WTC11 (cell line): ENCODE data around the gene ITGA2B. TPM values are rescaled to one million over a fixed set of nuclear protein-coding genes. Genes with fewer than 3 reads are reported as not detected.
A peak's percentile ranks its signal among the peaks of the same experiment; 100 is the strongest.

Source experiments
- ATAC-seq: fragments of 200-7000 bp; cut with Tn5 transposase; 2 replicates; pipeline ENCODE4 v1.10.0; 2021; ENCODE audit warnings: mild to moderate bottlenecking, moderate library complexity
- CTCF ChIA-PET: fragments of 300-600 bp; sonication (Branson Sonifier 250); formaldehyde crosslinking; loops from one replicate; lab custom pipeline; 2021; ENCODE audit warnings: antibody characterized with exemption; lab: Charles Lee
- POLR2A ChIA-PET: fragments of 350-600 bp; sonication (Branson Sonifier 250); formaldehyde crosslinking; loops from one replicate; lab custom pipeline; 2021; ENCODE audit warnings: antibody characterized with exemption; lab: Charles Lee
- DNase-seq: peaks from one replicate; pipeline ENCODE4 v3.0.0; 2021; ENCODE audit warnings: low spot score
- H3K27ac Mint-ChIP-seq: 2 replicates; pipeline ENCODE4 v1.8.0; 2021; ENCODE audit warnings: mixed read lengths
- H3K27me3 Mint-ChIP-seq: 2 replicates; pipeline ENCODE4 v1.8.0; 2021; ENCODE audit warnings: low read depth, mild to moderate bottlenecking, moderate library complexity, mixed read lengths
- H3K36me3 Mint-ChIP-seq: 2 replicates; pipeline ENCODE4 v1.8.0; 2021; ENCODE audit warnings: mixed read lengths
- H3K4me1 Mint-ChIP-seq: 2 replicates; pipeline ENCODE4 v1.8.0; 2022; ENCODE audit warnings: mixed read lengths
- H3K4me3 Mint-ChIP-seq: 2 replicates; pipeline ENCODE4 v1.8.0; 2021; ENCODE audit warnings: mild to moderate bottlenecking, moderate library complexity, mixed read lengths
- H3K9me3 Mint-ChIP-seq: 2 replicates; pipeline ENCODE4 v1.8.0; 2021; ENCODE audit warnings: mixed read lengths
- ETV6 ChIP-seq: sonication (generic); formaldehyde crosslinking; IDR thresholded peaks from 2 replicates; pipeline ENCODE4 v1.8.1; 2022; ENCODE audit warnings: mild to moderate bottlenecking, missing genetic modification reagents
- FOXK1 ChIP-seq: sonication (generic); formaldehyde crosslinking; IDR thresholded peaks from 2 replicates; pipeline ENCODE4 v1.8.0; 2022; ENCODE audit warnings: mild to moderate bottlenecking, moderate library complexity, missing genetic modification reagents
- GABPB1 ChIP-seq: sonication (generic); formaldehyde crosslinking; IDR thresholded peaks from 2 replicates; pipeline ENCODE4 v1.8.1; 2023; ENCODE audit warnings: mild to moderate bottlenecking, missing genetic modification reagents
- IRF2 ChIP-seq: sonication (generic); formaldehyde crosslinking; IDR thresholded peaks from 2 replicates; pipeline ENCODE4 v1.8.0; 2022; ENCODE audit warnings: low read depth, missing genetic modification reagents, borderline replicate concordance
- KAT7 ChIP-seq: sonication (generic); formaldehyde crosslinking; IDR thresholded peaks from 2 replicates; pipeline ENCODE4 v1.8.1; 2023; ENCODE audit warnings: missing genetic modification reagents, mild to moderate bottlenecking, borderline replicate concordance
- SOX15 ChIP-seq: fragments of 250-450 bp; sonication (Bioruptor Pico); IDR thresholded peaks from 2 replicates; pipeline ENCODE4 v1.9.0; 2021; ENCODE audit warnings: mild to moderate bottlenecking
- SP1 ChIP-seq: sonication (generic); formaldehyde crosslinking; conservative IDR thresholded peaks from 2 replicates; pipeline ENCODE4 v1.8.1; 2022; ENCODE audit warnings: missing genetic modification reagents
- TEAD1 ChIP-seq: sonication (generic); formaldehyde crosslinking; IDR thresholded peaks from 2 replicates; pipeline ENCODE4 v1.8.0; 2022; ENCODE audit warnings: mild to moderate bottlenecking, missing genetic modification reagents
- total RNA-seq: library from RNA; stranded (reverse); gene quantifications from 3 replicates; pipeline ENCODE4 v1.2.3, GENCODE V29; 2021
- TF ChIP-seq, protein P1 (sequence below): sonication (generic); formaldehyde crosslinking; IDR thresholded peaks from 2 replicates; pipeline ENCODE4 v1.8.0; 2022; ENCODE audit warnings: missing genetic modification reagents
- TF ChIP-seq, protein P2 (sequence below): fragments of 250-450 bp; sonication (Bioruptor Pico); IDR thresholded peaks from 2 replicates; pipeline ENCODE4 v1.9.0; 2021; ENCODE audit warnings: mild to moderate bottlenecking
- TF ChIP-seq, protein P3 (sequence below): sonication (generic); formaldehyde crosslinking; IDR thresholded peaks from 2 replicates; pipeline ENCODE4 v1.8.0; 2022; ENCODE audit warnings: mild to moderate bottlenecking, missing genetic modification reagents
- TF ChIP-seq, protein P4 (sequence below): sonication (generic); formaldehyde crosslinking; IDR thresholded peaks from 2 replicates; pipeline ENCODE4 v1.8.0; 2023; ENCODE audit warnings: mild to moderate bottlenecking, missing genetic modification reagents
- TF ChIP-seq, protein P5 (sequence below): sonication (generic); formaldehyde crosslinking; IDR thresholded peaks from 2 replicates; pipeline ENCODE4 v1.8.0; 2022; ENCODE audit warnings: mild to moderate bottlenecking, missing genetic modification reagents
- TF ChIP-seq, protein P6 (sequence below): sonication (generic); formaldehyde crosslinking; IDR thresholded peaks from 2 replicates; pipeline ENCODE4 v1.8.1; 2023; ENCODE audit warnings: mild to moderate bottlenecking, missing genetic modification reagents, moderate library complexity
- TF ChIP-seq, protein P7 (sequence below): sonication (generic); formaldehyde crosslinking; IDR thresholded peaks from 2 replicates; pipeline ENCODE4 v1.8.1; 2023; ENCODE audit warnings: mild to moderate bottlenecking, missing genetic modification reagents, borderline replicate concordance

Gene ITGA2B
- total RNA-seq, 1 experiment from 2014 or later: 21.5 TPM

DNA sequence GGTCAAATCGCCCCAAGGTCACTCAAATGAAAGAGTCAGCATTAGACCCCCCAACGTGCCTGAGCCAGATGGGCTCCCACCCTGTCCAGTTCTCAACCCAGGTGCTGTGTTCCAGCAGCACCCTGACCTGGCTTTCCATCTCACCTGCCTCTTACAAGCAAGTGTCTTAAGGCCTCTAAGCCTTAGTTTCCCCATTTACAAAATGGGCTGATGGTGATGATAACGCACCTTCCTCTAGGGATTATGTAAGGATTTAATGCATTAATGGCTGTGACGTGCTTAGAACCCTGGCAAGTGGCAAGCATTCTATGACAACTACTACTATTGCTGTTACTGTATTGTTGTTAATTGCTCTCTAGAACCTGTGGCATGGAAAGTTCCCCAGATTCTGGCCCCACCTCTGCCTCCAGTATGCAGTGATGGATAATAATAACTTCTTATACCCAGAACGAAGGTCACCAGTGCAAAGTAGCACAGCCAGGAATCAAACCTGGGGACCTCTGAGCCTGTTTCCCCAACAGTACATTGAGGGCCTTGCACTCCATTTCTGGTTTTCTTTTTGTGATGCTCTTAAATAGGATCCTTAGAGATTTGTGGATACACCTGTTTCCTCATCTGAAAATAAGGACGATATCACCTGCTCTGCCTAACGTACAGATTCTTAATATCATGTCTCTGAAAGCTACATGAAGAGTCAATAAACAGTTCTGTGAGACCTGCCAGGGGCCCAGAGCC is 61.6 kb downstream of the ITGA2B start:
- DNase-seq: no peak
- H3K36me3 Mint-ChIP-seq: no peaks in the 10 kb centered on the region
- H3K9me3 Mint-ChIP-seq: no peaks in the 10 kb centered on the region
- TF ChIP-seq, protein P1, sequence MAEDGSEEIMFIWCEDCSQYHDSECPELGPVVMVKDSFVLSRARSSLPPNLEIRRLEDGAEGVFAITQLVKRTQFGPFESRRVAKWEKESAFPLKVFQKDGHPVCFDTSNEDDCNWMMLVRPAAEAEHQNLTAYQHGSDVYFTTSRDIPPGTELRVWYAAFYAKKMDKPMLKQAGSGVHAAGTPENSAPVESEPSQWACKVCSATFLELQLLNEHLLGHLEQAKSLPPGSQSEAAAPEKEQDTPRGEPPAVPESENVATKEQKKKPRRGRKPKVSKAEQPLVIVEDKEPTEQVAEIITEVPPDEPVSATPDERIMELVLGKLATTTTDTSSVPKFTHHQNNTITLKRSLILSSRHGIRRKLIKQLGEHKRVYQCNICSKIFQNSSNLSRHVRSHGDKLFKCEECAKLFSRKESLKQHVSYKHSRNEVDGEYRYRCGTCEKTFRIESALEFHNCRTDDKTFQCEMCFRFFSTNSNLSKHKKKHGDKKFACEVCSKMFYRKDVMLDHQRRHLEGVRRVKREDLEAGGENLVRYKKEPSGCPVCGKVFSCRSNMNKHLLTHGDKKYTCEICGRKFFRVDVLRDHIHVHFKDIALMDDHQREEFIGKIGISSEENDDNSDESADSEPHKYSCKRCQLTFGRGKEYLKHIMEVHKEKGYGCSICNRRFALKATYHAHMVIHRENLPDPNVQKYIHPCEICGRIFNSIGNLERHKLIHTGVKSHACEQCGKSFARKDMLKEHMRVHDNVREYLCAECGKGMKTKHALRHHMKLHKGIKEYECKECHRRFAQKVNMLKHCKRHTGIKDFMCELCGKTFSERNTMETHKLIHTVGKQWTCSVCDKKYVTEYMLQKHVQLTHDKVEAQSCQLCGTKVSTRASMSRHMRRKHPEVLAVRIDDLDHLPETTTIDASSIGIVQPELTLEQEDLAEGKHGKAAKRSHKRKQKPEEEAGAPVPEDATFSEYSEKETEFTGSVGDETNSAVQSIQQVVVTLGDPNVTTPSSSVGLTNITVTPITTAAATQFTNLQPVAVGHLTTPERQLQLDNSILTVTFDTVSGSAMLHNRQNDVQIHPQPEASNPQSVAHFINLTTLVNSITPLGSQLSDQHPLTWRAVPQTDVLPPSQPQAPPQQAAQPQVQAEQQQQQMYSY (CRISPR knock-in tag): peak; percentile 9; the same call in 1 of the 2 replicates
- TF ChIP-seq, protein P2, sequence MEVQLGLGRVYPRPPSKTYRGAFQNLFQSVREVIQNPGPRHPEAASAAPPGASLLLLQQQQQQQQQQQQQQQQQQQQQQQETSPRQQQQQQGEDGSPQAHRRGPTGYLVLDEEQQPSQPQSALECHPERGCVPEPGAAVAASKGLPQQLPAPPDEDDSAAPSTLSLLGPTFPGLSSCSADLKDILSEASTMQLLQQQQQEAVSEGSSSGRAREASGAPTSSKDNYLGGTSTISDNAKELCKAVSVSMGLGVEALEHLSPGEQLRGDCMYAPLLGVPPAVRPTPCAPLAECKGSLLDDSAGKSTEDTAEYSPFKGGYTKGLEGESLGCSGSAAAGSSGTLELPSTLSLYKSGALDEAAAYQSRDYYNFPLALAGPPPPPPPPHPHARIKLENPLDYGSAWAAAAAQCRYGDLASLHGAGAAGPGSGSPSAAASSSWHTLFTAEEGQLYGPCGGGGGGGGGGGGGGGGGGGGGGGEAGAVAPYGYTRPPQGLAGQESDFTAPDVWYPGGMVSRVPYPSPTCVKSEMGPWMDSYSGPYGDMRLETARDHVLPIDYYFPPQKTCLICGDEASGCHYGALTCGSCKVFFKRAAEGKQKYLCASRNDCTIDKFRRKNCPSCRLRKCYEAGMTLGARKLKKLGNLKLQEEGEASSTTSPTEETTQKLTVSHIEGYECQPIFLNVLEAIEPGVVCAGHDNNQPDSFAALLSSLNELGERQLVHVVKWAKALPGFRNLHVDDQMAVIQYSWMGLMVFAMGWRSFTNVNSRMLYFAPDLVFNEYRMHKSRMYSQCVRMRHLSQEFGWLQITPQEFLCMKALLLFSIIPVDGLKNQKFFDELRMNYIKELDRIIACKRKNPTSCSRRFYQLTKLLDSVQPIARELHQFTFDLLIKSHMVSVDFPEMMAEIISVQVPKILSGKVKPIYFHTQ (CRISPR knock-in tag): no peak
- TF ChIP-seq GABPB1 (CRISPR knock-in tag): peak; percentile 11; the same call in 1 of the 2 replicates
- no peak overlapping the region for H3K4me3 Mint-ChIP-seq
- POLR2A ChIA-PET: no interaction called here
- no peak for ATAC-seq
- peaks cover 16% of the 10 kb centered on the region for H3K4me1 Mint-ChIP-seq
- H3K27me3 Mint-ChIP-seq: peaks cover 8% of the 10 kb centered on the region
- CTCF ChIA-PET: interaction anchor here (1.0 to 1.3 kb wide), 6 partner anchors 12 to 195 kb away, joined by 3 to 15 read pairs (median 6); no protein-coding TSS in a partner anchor
- H3K27ac Mint-ChIP-seq: no peak overlapping the region; the same call in 1 of the 2 replicates

DNA sequence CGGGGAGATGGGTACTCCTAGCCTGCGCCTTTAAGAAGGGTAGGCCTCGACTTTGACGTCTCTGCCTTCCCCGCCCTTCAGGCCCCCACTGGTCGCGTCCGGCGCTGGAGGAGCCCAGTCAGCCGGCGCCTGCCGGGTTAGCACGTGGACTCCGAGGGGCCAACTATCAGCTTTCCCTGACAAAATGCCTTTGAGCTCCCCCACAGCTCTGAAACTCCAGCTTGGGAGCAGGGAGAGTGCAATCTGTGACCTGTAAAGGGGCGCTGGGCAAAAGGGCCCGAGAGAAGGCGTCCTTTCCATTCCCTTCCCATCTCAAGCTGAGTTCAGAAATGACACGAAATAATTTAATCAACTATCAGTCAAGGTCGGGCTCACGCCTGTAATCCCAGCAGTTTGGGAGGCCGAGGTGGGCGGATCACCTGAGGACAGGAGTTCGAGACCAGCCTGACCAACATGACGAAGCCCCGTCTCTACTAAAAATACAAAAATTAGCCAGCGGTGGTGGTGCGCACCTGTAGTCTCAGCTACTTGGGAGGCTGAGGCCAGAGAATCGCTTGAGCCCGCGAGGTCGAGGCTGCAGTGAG is 62.5 kb downstream of the ITGA2B start:
- Mint-ChIP-seq H3K4me3 (peak overlapping the region; percentile 56), H3K4me1 (peaks cover 16% of the 10 kb centered on the region), H3K9me3 (no peaks in the 10 kb centered on the region), H3K27ac (peak overlapping the region; percentile 91), H3K27me3 (peaks cover 8% of the 10 kb centered on the region), H3K36me3 (peaks cover 3% of the 10 kb centered on the region; the same call in 1 of the 2 replicates)
- peak; percentile 65 for ATAC-seq
- ChIA-PET POLR2A (interaction anchor here (0.6 to 1.1 kb wide), 8 partner anchors 11 to 128 kb away, joined by 3 to 13 read pairs (median 4); partner anchors contain the start of gene GRN), CTCF (interaction anchor here (0.6 to 1.3 kb wide), 19 partner anchors 9 to 203 kb away, joined by 3 to 19 read pairs (median 5); partner anchors contain the start of genes FAM171A2, GRN, HDAC5 and RUNDC3A)
- DNase-seq: peak; percentile 97
- TF ChIP-seq, protein P3, sequence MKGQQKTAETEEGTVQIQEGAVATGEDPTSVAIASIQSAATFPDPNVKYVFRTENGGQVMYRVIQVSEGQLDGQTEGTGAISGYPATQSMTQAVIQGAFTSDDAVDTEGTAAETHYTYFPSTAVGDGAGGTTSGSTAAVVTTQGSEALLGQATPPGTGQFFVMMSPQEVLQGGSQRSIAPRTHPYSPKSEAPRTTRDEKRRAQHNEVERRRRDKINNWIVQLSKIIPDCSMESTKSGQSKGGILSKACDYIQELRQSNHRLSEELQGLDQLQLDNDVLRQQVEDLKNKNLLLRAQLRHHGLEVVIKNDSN (CRISPR knock-in tag): peak; percentile 87
- TF ChIP-seq KAT7 (0 out of 2 replicates have a peak, but pooled peaks have one; percentile 41), TEAD1 (peak; percentile 65; the same call in 1 of the 2 replicates), IRF2 (CRISPR knock-in tag) (no peak), SOX15 (CRISPR knock-in tag) (no peak), ETV6 (CRISPR knock-in tag) (0 out of 2 replicates have a peak, but pooled peaks have one; percentile 41), GABPB1 (CRISPR knock-in tag) (peak; percentile 41; the same call in 1 of the 2 replicates), FOXK1 (peak; percentile 50; the same call in 1 of the 2 replicates), SP1 (peak; percentile 92)
- TF ChIP-seq, protein P4, sequence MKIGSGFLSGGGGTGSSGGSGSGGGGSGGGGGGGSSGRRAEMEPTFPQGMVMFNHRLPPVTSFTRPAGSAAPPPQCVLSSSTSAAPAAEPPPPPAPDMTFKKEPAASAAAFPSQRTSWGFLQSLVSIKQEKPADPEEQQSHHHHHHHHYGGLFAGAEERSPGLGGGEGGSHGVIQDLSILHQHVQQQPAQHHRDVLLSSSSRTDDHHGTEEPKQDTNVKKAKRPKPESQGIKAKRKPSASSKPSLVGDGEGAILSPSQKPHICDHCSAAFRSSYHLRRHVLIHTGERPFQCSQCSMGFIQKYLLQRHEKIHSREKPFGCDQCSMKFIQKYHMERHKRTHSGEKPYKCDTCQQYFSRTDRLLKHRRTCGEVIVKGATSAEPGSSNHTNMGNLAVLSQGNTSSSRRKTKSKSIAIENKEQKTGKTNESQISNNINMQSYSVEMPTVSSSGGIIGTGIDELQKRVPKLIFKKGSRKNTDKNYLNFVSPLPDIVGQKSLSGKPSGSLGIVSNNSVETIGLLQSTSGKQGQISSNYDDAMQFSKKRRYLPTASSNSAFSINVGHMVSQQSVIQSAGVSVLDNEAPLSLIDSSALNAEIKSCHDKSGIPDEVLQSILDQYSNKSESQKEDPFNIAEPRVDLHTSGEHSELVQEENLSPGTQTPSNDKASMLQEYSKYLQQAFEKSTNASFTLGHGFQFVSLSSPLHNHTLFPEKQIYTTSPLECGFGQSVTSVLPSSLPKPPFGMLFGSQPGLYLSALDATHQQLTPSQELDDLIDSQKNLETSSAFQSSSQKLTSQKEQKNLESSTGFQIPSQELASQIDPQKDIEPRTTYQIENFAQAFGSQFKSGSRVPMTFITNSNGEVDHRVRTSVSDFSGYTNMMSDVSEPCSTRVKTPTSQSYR (CRISPR knock-in tag): 0 out of 2 replicates have a peak, but pooled peaks have one; percentile 38
- TF ChIP-seq, protein P5, sequence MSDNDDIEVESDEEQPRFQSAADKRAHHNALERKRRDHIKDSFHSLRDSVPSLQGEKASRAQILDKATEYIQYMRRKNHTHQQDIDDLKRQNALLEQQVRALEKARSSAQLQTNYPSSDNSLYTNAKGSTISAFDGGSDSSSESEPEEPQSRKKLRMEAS: peak; percentile 91
- TF ChIP-seq, protein P6, sequence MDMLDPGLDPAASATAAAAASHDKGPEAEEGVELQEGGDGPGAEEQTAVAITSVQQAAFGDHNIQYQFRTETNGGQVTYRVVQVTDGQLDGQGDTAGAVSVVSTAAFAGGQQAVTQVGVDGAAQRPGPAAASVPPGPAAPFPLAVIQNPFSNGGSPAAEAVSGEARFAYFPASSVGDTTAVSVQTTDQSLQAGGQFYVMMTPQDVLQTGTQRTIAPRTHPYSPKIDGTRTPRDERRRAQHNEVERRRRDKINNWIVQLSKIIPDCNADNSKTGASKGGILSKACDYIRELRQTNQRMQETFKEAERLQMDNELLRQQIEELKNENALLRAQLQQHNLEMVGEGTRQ: peak; percentile 88
- TF ChIP-seq, protein P7, sequence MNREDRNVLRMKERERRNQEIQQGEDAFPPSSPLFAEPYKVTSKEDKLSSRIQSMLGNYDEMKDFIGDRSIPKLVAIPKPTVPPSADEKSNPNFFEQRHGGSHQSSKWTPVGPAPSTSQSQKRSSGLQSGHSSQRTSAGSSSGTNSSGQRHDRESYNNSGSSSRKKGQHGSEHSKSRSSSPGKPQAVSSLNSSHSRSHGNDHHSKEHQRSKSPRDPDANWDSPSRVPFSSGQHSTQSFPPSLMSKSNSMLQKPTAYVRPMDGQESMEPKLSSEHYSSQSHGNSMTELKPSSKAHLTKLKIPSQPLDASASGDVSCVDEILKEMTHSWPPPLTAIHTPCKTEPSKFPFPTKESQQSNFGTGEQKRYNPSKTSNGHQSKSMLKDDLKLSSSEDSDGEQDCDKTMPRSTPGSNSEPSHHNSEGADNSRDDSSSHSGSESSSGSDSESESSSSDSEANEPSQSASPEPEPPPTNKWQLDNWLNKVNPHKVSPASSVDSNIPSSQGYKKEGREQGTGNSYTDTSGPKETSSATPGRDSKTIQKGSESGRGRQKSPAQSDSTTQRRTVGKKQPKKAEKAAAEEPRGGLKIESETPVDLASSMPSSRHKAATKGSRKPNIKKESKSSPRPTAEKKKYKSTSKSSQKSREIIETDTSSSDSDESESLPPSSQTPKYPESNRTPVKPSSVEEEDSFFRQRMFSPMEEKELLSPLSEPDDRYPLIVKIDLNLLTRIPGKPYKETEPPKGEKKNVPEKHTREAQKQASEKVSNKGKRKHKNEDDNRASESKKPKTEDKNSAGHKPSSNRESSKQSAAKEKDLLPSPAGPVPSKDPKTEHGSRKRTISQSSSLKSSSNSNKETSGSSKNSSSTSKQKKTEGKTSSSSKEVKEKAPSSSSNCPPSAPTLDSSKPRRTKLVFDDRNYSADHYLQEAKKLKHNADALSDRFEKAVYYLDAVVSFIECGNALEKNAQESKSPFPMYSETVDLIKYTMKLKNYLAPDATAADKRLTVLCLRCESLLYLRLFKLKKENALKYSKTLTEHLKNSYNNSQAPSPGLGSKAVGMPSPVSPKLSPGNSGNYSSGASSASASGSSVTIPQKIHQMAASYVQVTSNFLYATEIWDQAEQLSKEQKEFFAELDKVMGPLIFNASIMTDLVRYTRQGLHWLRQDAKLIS: no peak
